Gastroesophageal sphincter (tissue), 4 donors: ENCODE measurements around the gene ATXN2. TPM values are rescaled to one million over a fixed set of nuclear protein-coding genes. Genes with fewer than 3 reads are reported as not detected.
A peak's percentile ranks its signal among the peaks of the same experiment; 100 is the strongest.

Experiments
- ATAC-seq: fragments of 150-250 bp; one replicate; pipeline ENCODE4 v1.9.1; 2016; ENCODE audit warnings: mild to moderate bottlenecking, moderate library complexity
- H3K27ac ChIP-seq, 4 donors: fragments of 200-600 bp; sonication (generic) in 3 of 4; 1 replicate in 3 of 4; 2 replicates in 1 of 4; pipeline ENCODE4 v1.5.1; 2016 to 2019
- H3K27me3 ChIP-seq: fragments of 200-600 bp; sonication (generic); one replicate; pipeline ENCODE4 v1.5.1; 2019
- H3K36me3 ChIP-seq, 2 donors: fragments of 200-600 bp; sonication (generic); one replicate each; pipeline ENCODE4 v1.5.1; 2019; ENCODE audit warnings: control low read depth in 1 of 2
- H3K4me1 ChIP-seq, 3 donors: fragments of 200-600 bp; sonication (generic); 1 replicate in 2 of 3; 2 replicates in 1 of 3; pipeline ENCODE4 v1.5.1; 2016 to 2019; ENCODE audit warnings: control low read depth in 2 of 3
- H3K4me3 ChIP-seq, 2 donors: fragments of 200-600 bp; sonication (generic); one replicate each; pipeline ENCODE4 v1.5.1; 2019; ENCODE audit warnings: mild to moderate bottlenecking in 1 of 2, moderate library complexity in 1 of 2
- H3K9me3 ChIP-seq, 3 donors: fragments of 200-600 bp; sonication (generic); one replicate each; pipeline ENCODE4 v1.5.1; 2017 to 2019; ENCODE audit warnings: control low read depth in 2 of 3
- CTCF ChIP-seq, 4 experiments: fragments of 200-600 bp in 2 of 4; fragments of 450-650 bp in 2 of 4; sonication (generic) in 1 of 4; IDR thresholded peaks; one replicate each; pipeline ENCODE4 v1.5.1; 2017 to 2019; ENCODE audit warnings: antibody characterized with exemption in 4 of 4, mild to moderate bottlenecking in 2 of 4, moderate library complexity in 2 of 4
- EP300 ChIP-seq: sonication (generic); formaldehyde crosslinking; IDR thresholded peaks from one replicate; pipeline ENCODE4 v1.6.1; 2017; ENCODE audit warnings: antibody characterized with exemption, mild to moderate bottlenecking
- POLR2A ChIP-seq, 2 donors: fragments of 450-650 bp; IDR thresholded peaks; one replicate each; pipeline ENCODE4 v1.6.1; 2017; ENCODE audit warnings: antibody characterized with exemption in 2 of 2, mild to moderate bottlenecking in 2 of 2, moderate library complexity in 1 of 2
- POLR2AphosphoS5 ChIP-seq: sonication (generic); formaldehyde crosslinking; IDR thresholded peaks from one replicate; pipeline ENCODE4 v1.6.1; 2017; ENCODE audit warnings: antibody characterized with exemption
- WGBS, 2 donors: methylation state at CpG; one replicate each; pipeline ENCODE4 v1.1.5; 2018; ENCODE audit warnings: low coverage in 1 of 2; 5-methylcytosine and 5-hydroxymethylcytosine counted together
- total RNA-seq, 4 donors: library from RNA; depleted of rRNA; stranded (reverse); fragments of >200 nt; gene quantifications; one replicate each; pipeline ENCODE4 v1.1.0, GENCODE V29; 2016

The ATXN2 gene
- total RNA-seq, 4 donors from 2014 or later: 40.9 to 93.4 (median 50.1) TPM

DNA sequence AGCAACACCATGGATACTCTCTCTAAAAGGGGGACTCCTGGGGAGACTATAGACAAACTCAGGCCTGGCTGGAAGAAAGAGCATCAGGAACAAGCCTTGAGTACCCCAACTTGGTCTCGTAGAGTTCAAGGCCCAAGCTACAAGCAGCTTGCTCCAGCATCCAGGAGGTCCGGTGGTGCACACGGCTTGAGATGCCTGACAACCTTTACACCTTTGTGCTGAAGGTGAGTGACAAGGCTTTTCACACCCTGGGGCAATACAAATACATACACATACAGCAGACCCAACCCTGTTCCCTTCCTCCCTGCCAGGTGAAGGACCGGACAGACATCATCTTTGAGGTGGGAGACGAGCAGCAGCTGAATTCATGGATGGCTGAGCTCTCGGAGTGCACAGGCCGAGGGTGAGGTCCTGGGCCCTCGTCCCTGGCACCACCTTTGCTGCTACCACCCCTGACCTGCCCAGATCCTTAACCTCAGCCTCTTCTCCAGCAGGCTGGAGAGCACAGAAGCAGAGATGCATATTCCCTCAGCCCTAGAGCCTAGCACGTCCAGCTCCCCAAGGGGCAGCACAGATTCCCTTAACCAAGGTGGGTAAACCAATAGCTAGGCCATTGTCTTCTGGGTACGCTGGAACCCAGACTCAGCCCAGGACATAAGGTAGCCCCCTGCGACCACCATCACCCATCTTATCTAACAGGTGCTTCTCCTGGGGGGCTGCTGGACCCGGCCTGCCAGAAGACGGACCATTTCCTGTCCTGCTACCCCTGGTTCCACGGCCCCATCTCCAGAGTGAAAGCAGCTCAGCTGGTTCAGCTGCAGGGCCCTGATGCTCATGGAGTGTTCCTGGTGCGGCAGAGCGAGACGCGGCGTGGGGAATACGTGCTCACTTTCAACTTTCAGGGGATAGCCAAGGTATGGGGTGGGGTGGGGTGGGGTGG lies 152.2 kb downstream of the ATXN2 start:
- WGBS, 2 donors: 93% methylated on average over 3 of the region's 20 CpGs; no CpG with 5 or more reads in 1 of the 2 donors
- Histone ChIP-seq H3K4me1 (peaks cover 0 to 90% (median 18%) of the 10 kb centered on the region in 3 donors), H3K27me3 (no peaks in the 10 kb centered on the region), H3K9me3 (no peaks in the 10 kb centered on the region), H3K4me3 (no peak overlapping the region), H3K36me3 (peaks cover 0 to 96% of the 10 kb centered on the region in 2 donors), H3K27ac (peak overlapping the region in 3 of 4 donors; percentile 57 to 71 (median 63))
- TF ChIP-seq EP300: no peak
- TF ChIP-seq POLR2A (IDR thresholded peaks at IDR 0.05): no peak
- no peak for TF ChIP-seq POLR2AphosphoS5
- no peak for TF ChIP-seq CTCF (IDR thresholded peaks at IDR 0.05)
- no peak for ATAC-seq

DNA sequence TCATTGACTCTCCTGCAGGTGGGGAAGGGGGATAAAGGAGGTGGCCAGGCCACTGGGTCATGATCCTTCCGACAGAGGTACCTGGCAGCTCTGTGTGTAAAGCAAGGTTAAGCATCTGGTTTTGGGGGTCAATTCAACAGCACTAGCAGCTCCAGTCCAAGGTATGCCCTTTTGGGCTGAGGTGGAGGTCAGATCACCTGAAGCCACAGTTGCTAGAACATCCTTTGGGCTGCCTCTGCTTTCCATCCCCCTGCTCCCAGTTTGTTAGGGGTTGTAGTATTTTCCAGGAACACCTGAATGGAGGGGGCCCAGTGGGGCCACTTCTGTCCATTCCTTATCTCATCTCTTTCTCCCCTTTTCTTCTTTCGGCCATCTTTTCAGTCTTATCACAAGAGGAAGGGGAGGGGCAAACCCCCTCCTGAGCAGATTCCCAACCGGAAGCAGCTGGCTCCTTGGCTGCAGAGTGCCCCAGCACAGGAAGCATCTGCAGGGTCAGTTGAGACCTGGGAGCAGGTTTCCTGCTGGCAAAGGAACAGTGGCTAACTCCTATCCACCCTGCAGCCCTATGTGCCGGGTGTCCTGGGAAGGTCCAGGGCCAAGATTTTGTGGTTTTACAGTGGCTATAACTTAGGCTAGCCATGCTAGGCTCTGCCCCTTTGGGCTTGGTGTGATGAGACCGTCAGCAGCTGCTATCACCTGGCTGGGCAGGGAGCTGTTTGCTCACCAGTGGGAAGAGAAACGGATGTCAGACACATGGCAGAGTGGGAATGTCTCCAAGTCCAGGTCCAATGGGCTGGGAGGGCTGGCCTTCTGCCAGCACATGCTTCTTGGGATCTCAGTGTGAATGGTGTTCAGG lies 153.2 kb downstream of the ATXN2 start:
- Histone ChIP-seq H3K4me3 (no peak overlapping the region), H3K27ac (peak overlapping the region in 3 of 4 donors; percentile 57 to 71 (median 63)), H3K9me3 (no peaks in the 10 kb centered on the region), H3K4me1 (peaks cover 0 to 86% (median 18%) of the 10 kb centered on the region in 3 donors), H3K27me3 (no peaks in the 10 kb centered on the region), H3K36me3 (peaks cover 0 to 96% of the 10 kb centered on the region in 2 donors)
- 0 to 7% methylated on average over 1 to 3 of the region's 6 CpGs for WGBS, 2 donors
- TF ChIP-seq EP300: no peak
- TF ChIP-seq POLR2A (IDR thresholded peaks at IDR 0.05): no peak
- no peak for TF ChIP-seq CTCF (IDR thresholded peaks at IDR 0.05)
- peak; percentile 62 for TF ChIP-seq POLR2AphosphoS5
- peak; percentile 37 for ATAC-seq

DNA sequence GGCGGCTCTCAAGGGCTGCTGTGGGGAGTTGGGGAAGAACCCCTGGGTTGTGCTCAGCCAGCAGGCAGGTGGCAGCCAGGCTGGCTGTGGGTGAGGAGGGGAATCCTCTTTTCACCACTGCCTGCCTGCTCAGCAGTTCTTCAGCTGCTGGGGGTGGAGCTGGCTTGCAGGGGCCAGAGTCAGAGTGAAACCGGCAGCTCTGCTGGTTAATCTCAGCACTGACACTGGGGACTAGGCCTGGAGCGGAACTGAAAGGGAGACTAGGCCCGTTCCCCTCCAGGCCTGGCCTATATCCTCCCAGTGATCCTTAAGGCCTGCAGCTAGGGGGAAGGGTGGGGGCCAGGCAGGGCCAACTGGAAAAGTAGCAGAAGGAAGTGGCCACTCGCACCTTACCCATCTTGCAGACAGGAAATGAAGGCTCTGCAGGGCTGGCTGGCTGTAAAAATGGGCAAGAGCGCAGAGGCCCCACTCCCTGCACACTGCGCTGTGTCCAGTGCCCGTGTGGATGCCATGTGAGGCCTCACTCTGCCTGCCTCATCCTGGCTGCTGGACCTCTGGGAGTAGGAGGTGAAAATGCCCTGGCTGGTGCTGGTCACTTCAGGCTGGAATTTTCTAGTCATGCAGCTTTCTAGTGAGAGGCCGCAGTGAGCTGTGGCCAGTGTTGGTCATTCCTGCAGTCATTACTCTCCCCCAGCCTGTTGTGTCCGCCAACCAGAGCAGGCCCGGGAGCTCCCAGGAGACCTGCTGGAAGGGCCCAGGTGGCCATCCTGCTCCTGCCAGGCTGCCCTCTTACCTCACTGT lies 154.0 kb downstream of the ATXN2 start:
- Histone ChIP-seq H3K9me3 (no peaks in the 10 kb centered on the region), H3K27ac (peak overlapping the region in 3 of 4 donors; percentile 57 to 71 (median 63)), H3K36me3 (peaks cover 0 to 94% of the 10 kb centered on the region in 2 donors), H3K27me3 (no peaks in the 10 kb centered on the region), H3K4me1 (peaks cover 0 to 86% (median 19%) of the 10 kb centered on the region in 3 donors), H3K4me3 (no peak overlapping the region)
- TF ChIP-seq CTCF (IDR thresholded peaks at IDR 0.05) (no peak), EP300 (no peak), POLR2AphosphoS5 (no peak), POLR2A (IDR thresholded peaks at IDR 0.05) (no peak)
- peak; percentile 73 for ATAC-seq
- no CpG with 5 or more reads among the region's 11 CpGs for WGBS, 2 donors

- 79 to 100% methylated on average over 1 to 2 of the region's 8 CpGs for WGBS, 2 donors
- ATAC-seq: no peak
- Histone ChIP-seq H3K9me3 (no peaks in the 10 kb centered on the region), H3K27ac (peak overlapping the region in 3 of 4 donors; percentile 57 to 71 (median 63)), H3K4me1 (peaks cover 0 to 87% (median 25%) of the 10 kb centered on the region in 3 donors), H3K27me3 (no peaks in the 10 kb centered on the region), H3K4me3 (no peak overlapping the region), H3K36me3 (peaks cover 0 to 87% of the 10 kb centered on the region in 2 donors)
- no peak for TF ChIP-seq CTCF (IDR thresholded peaks at IDR 0.05)
- TF ChIP-seq POLR2AphosphoS5: no peak
- no peak for TF ChIP-seq EP300
- TF ChIP-seq POLR2A (IDR thresholded peaks at IDR 0.05): no peak
These were observed 154.7 kb downstream of the ATXN2 start for GRCh38 chr12:111444314-111444924.
